Astrocyte (in vitro differentiated cells and primary cell): ENCODE measurements around the gene ZDHHC21.

Experiments used
- EZH2 ChIP-seq: IDR thresholded peaks from 2 replicates; pipeline ENCODE4 v1.6.1; 2012; ENCODE audit warnings: mild to moderate bottlenecking, low read length, inconsistent platforms; ENCODE audit not compliant: insufficient read depth
- TF ChIP-seq, protein P1 (sequence below): IDR thresholded peaks from 2 replicates; pipeline ENCODE4 v1.5.1; 2011; ENCODE audit warnings: low read depth, mild to moderate bottlenecking, inconsistent platforms, low read length, moderate library complexity; ENCODE audit not compliant: insufficient read depth

GRCh38 chr9:14561929-14562405 lies 131.3 kb downstream of the ZDHHC21 start:
- TF ChIP-seq, protein P1, sequence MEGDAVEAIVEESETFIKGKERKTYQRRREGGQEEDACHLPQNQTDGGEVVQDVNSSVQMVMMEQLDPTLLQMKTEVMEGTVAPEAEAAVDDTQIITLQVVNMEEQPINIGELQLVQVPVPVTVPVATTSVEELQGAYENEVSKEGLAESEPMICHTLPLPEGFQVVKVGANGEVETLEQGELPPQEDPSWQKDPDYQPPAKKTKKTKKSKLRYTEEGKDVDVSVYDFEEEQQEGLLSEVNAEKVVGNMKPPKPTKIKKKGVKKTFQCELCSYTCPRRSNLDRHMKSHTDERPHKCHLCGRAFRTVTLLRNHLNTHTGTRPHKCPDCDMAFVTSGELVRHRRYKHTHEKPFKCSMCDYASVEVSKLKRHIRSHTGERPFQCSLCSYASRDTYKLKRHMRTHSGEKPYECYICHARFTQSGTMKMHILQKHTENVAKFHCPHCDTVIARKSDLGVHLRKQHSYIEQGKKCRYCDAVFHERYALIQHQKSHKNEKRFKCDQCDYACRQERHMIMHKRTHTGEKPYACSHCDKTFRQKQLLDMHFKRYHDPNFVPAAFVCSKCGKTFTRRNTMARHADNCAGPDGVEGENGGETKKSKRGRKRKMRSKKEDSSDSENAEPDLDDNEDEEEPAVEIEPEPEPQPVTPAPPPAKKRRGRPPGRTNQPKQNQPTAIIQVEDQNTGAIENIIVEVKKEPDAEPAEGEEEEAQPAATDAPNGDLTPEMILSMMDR, result no peak
- TF ChIP-seq EZH2, result no peak
